Measurements from ENCODE around the gene UPF2. TPM values are rescaled to one million over a fixed set of nuclear protein-coding genes. Genes with fewer than 3 reads are reported as not detected.
"Not testable (repeated sequence)": the region's sequence is repeated elsewhere in the genome, so short reads cannot be mapped to it uniquely, and the experiment has no call there.

Gene UPF2
- 38.9 and 41.4 TPM in 2 replicates for total RNA-seq

GRCh38 chr10:12042797-12043651 lies at the start of gene UPF2:
Gene UPF2 (minus strand): TSS chr10:12042809. CDS start chr10:12035423, 7,386 bp downstream.
- peak; percentile 98 for DNase-seq
- Mint-ChIP-seq H3K36me3 (ENCODE audit: low read depth) (peaks cover 18% of the 10 kb centered on the region), H3K9me3 (no peaks in the 10 kb centered on the region), H3K27me3 (peaks cover 4% of the 10 kb centered on the region), H3K27ac (peak within 1 kb of the TSS; percentile 100), H3K4me1 (peaks cover 32% of the 10 kb centered on the region), H3K4me3 (peak within 1 kb of the TSS; percentile 95)
- intact Hi-C loops (cut with micrococcal nuclease), result loop anchor here (1.0 to 10.0 kb wide), 6 partner anchors 25 to 1118 kb away; partner anchors contain the start of genes DHTKD1, MCM10, NUDT5 and SEC61A2

DNA sequence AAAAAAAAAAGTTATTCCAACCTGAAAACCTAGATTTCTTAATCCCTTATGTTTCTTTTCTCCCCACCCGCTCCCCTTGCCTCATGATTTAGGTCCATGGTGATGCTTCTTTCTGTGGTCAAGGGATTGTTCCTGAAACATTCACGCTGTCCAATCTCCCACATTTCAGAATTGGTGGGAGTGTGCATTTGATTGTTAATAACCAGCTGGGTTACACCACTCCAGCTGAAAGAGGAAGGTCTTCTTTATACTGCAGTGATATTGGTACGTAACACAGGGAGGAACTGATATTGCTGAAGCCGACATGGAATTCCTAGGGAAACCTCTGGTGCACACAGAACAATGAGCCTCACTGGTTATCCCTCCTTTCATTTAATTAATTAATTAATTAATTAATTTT lies 48.8 kb upstream of the UPF2 start:
- H3K27me3 Mint-ChIP-seq, result no peaks in the 10 kb centered on the region
- no peak for DNase-seq
- no peak overlapping the region for H3K27ac Mint-ChIP-seq
- no peaks in the 10 kb centered on the region for H3K4me1 Mint-ChIP-seq
- H3K9me3 Mint-ChIP-seq, result no peaks in the 10 kb centered on the region
- intact Hi-C loops (cut with micrococcal nuclease), result no loop called here
- H3K4me3 Mint-ChIP-seq, result no peak overlapping the region
- H3K36me3 Mint-ChIP-seq (ENCODE audit: low read depth), result peaks cover 57% of the 10 kb centered on the region

DNA sequence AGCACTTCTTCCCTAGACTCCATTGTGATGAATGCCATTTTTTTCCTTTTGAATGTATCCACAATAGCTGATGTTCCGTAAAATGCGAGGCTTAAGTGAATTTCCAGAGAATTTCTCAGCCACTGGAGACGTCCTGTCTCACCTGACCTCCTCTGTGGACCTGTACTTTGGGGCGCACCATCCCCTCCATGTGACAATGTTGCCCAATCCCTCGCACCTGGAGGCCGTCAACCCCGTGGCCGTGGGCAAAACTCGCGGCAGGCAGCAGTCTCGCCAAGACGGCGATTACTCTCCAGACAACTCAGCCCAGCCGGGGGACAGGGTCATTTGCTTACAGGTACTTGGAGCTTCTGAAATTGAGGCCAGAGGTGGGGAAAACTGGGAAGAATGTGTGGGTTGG lies 46.3 kb upstream of the UPF2 start:
- Mint-ChIP-seq H3K4me3 (no peak overlapping the region), H3K27me3 (no peaks in the 10 kb centered on the region), H3K36me3 (ENCODE audit: low read depth) (peaks cover 56% of the 10 kb centered on the region), H3K4me1 (peaks cover 2% of the 10 kb centered on the region), H3K9me3 (no peaks in the 10 kb centered on the region), H3K27ac (no peak overlapping the region)
- intact Hi-C loops (cut with micrococcal nuclease), result no loop called here
- DNase-seq, result no peak

- DNase-seq, result no peak
- Mint-ChIP-seq H3K4me1 (peaks cover 4% of the 10 kb centered on the region), H3K9me3 (no peaks in the 10 kb centered on the region), H3K27ac (no peak overlapping the region), H3K27me3 (no peaks in the 10 kb centered on the region), H3K36me3 (ENCODE audit: low read depth) (peaks cover 32% of the 10 kb centered on the region), H3K4me3 (no peak overlapping the region)
- intact Hi-C loops (cut with micrococcal nuclease), result no loop called here
Measured at GRCh38 chr10:12081879-12082557, 39.4 kb upstream of the UPF2 start.

- no peak for DNase-seq
- H3K4me3 Mint-ChIP-seq, result no peak overlapping the region
- peaks cover 4% of the 10 kb centered on the region for H3K4me1 Mint-ChIP-seq
- no peaks in the 10 kb centered on the region for H3K27me3 Mint-ChIP-seq
- intact Hi-C loops (cut with micrococcal nuclease), result no loop called here
- H3K9me3 Mint-ChIP-seq, result no peaks in the 10 kb centered on the region
- H3K36me3 Mint-ChIP-seq (ENCODE audit: low read depth), result peaks cover 29% of the 10 kb centered on the region
- H3K27ac Mint-ChIP-seq, result no peak overlapping the region
Measured at GRCh38 chr10:12081470-12081869, 38.9 kb upstream of the UPF2 start.

DNA sequence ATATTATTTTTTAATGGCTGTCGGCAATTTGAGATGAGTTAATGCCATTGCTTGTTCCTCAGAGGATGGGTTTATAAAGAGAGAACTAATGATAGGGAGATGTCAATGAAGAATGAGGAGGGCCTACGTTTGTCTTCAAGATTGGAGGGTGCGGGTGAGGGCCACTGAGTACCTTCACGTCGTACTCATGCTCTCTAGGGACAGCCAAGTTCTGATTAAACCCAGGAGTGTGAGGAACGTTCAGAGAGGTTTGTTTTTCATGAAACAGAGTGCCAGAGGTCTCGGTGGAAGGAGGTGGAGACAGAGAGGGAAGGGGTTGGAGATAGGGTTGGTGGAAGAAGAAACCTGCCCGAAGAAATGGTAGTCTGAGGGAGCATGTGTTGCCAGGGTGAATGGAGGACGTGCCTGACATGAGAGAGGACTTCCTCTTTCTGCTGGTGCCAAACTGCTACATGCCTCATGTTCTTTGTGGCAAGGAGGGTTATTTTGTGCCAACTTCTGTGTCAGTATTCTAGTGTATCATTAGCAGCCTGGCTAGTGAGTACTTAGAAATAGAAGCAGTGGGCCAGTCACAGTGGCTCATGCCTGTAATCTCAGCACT lies 35.1 kb upstream of the UPF2 start:
- peaks cover 9% of the 10 kb centered on the region for H3K4me1 Mint-ChIP-seq
- no peak overlapping the region for H3K4me3 Mint-ChIP-seq
- H3K27ac Mint-ChIP-seq, result peak overlapping the region; percentile 39
- H3K27me3 Mint-ChIP-seq, result no peaks in the 10 kb centered on the region
- no peak for DNase-seq
- H3K36me3 Mint-ChIP-seq (ENCODE audit: low read depth), result peaks cover 23% of the 10 kb centered on the region
- no peaks in the 10 kb centered on the region for H3K9me3 Mint-ChIP-seq
- intact Hi-C loops (cut with micrococcal nuclease), result no loop called here

DNA sequence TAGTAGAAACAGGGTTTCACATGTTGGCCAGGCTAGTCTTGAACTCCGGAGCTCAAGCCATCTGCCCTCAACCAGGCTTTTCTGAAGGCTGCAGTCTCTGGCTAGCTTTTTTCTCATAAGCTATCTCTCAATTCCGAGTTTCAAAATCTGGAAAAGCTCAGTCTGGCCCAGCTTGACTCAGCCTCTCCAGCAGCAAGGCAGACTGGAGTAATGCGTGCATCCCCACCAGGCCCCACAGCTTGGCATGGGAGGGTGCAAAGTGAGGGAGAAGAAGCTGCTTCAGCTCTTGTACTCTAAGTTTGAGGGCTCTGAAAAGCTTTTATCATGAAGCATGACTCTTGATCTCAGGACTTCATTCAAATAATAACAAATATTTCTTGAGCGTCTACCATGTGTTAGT lies 30.9 kb upstream of the UPF2 start:
- Mint-ChIP-seq H3K27me3 (no peaks in the 10 kb centered on the region), H3K9me3 (no peaks in the 10 kb centered on the region), H3K4me3 (no peak overlapping the region), H3K27ac (no peak overlapping the region), H3K4me1 (peaks cover 23% of the 10 kb centered on the region), H3K36me3 (ENCODE audit: low read depth) (peaks cover 11% of the 10 kb centered on the region)
- intact Hi-C loops (cut with micrococcal nuclease), result no loop called here
- no peak for DNase-seq

GRCh38 chr10:12071441-12071840 lies 28.8 kb upstream of the UPF2 start:
- peaks cover 24% of the 10 kb centered on the region for H3K4me1 Mint-ChIP-seq
- H3K36me3 Mint-ChIP-seq (ENCODE audit: low read depth); H3K9me3 Mint-ChIP-seq; DNase-seq; intact Hi-C loops (cut with micrococcal nuclease); H3K27ac Mint-ChIP-seq; H3K4me3 Mint-ChIP-seq; H3K27me3 Mint-ChIP-seq: not testable (repeated sequence)

GRCh38 chr10:12068449-12069269 lies 26.1 kb upstream of the UPF2 start, which contains the start of gene DHTKD1:
Gene DHTKD1 (plus strand): TSS chr10:12068954. CDS start chr10:12069034, 80 bp downstream.
- peak; percentile 100 for DNase-seq
- H3K9me3 Mint-ChIP-seq, result no peaks in the 10 kb centered on the region
- H3K4me1 Mint-ChIP-seq, result peaks cover 17% of the 10 kb centered on the region
- peak within 1 kb of the TSS; percentile 78 for H3K4me3 Mint-ChIP-seq
- H3K27me3 Mint-ChIP-seq, result no peaks in the 10 kb centered on the region
- intact Hi-C loops (cut with micrococcal nuclease), result loop anchor here (1.0 to 2.0 kb wide), 6 partner anchors 25 to 1234 kb away; partner anchors contain the start of genes NUDT5 and SEC61A2
- peak within 1 kb of the TSS; percentile 86 for H3K27ac Mint-ChIP-seq
- no peaks in the 10 kb centered on the region for H3K36me3 Mint-ChIP-seq (ENCODE audit: low read depth)

DNA sequence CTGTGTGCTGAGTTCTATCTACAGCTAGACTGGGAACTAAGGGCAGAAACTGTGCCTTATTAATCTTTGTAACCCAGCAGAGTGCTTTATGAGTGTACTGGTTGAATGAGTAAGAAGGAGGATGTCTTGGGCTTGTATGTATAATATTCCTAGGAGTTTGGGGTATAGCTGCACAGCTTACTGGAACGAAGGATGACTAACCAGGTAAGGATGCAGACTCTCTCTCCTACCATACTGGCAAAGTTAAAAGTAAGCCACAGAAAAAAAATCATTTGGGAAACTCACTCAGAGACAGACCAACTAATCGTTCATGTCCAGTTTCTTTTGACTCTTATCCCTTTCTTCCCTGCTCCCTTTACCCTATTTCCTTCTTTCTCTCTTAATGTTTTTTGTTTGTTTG lies 24.7 kb upstream of the UPF2 start:
- Mint-ChIP-seq H3K4me1 (peaks cover 17% of the 10 kb centered on the region), H3K27ac (no peak overlapping the region), H3K27me3 (no peaks in the 10 kb centered on the region), H3K9me3 (no peaks in the 10 kb centered on the region), H3K4me3 (no peak overlapping the region), H3K36me3 (ENCODE audit: low read depth) (no peaks in the 10 kb centered on the region)
- intact Hi-C loops (cut with micrococcal nuclease), result no loop called here
- no peak for DNase-seq

DNA sequence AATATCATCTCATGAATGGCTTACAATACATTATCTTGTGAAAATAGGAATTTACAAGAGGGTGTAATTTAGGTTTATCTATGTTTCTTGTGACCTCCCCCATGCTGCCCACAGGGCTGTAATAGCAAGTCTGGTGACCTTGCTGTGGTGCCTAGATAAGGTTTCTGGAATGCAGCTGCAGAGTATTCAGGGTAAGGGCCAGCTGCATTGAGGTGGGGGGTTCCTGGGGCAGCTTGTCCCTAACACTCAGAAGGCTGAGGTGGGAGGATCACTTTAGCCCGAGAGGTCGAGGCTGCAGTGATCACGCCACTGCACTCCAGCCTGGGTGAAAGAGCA lies 20.8 kb upstream of the UPF2 start:
- Mint-ChIP-seq H3K27ac (no peak overlapping the region), H3K36me3 (ENCODE audit: low read depth) (no peaks in the 10 kb centered on the region), H3K9me3 (no peaks in the 10 kb centered on the region), H3K4me1 (peaks cover 3% of the 10 kb centered on the region), H3K4me3 (no peak overlapping the region), H3K27me3 (no peaks in the 10 kb centered on the region)
- no peak for DNase-seq
- intact Hi-C loops (cut with micrococcal nuclease), result no loop called here

DNA sequence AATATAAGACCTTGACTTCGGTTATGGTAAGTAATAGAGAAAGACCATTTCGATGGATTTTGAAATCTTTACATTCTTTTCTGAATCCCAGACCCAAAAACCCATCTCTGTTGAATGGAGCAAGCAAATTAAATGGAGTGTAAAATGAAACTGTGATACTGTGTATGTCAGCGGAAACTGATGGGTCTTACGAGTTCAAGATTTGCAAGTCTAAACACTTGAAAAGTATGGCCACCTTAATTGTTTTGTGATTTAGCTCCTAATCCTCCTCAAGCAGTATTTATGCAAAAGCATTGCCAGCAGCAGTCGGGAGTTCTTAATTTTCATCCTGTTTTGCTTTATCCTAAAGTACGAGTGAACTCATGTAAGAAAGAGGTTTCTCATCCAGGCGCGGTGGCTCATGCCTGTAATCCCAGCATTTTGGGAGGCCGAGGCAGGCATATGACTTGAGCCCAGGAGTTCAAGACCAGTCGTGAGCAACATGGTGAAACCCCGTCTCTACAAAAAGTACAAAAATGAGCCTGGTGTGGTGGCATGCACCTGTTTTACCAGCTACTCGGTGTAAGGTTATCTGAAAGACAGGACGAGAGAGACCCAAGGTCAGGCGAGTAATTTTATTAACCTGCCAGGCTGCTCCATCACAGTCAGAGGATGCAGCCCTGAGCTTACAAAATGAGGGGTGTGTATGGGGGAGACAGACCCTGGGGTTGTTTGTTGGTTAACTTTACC lies 20.3 kb upstream of the UPF2 start:
- Mint-ChIP-seq H3K27ac (no peak overlapping the region), H3K4me3 (no peak overlapping the region), H3K27me3 (no peaks in the 10 kb centered on the region), H3K36me3 (ENCODE audit: low read depth) (no peaks in the 10 kb centered on the region), H3K9me3 (no peaks in the 10 kb centered on the region), H3K4me1 (no peaks in the 10 kb centered on the region)
- intact Hi-C loops (cut with micrococcal nuclease), result no loop called here
- DNase-seq, result no peak

DNA sequence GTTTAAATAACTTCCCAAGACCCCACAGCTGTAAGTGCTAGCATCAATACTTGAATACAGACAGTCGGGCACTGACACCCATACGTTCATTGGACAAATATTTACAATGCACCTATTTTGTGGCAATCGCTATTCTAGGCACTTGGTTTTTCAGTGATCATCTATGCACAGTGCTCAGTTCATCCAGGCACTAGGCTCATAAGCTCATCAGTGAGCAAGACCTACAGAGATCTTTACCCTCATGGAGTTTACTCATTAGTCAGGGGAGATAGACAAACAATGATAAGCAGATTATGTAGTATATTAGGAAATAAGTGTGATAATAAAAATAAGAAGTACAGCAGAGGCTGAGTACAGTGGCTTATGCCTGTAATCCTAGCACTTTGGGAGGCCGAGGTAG lies 18.5 kb upstream of the UPF2 start:
- no peaks in the 10 kb centered on the region for H3K4me1 Mint-ChIP-seq
- intact Hi-C loops (cut with micrococcal nuclease), result no loop called here

More for the DNA sequence above, 18.5 kb upstream of the UPF2 start:
- no peak overlapping the region for H3K27ac Mint-ChIP-seq
- H3K27me3 Mint-ChIP-seq, result no peaks in the 10 kb centered on the region
- no peak overlapping the region for H3K4me3 Mint-ChIP-seq
- DNase-seq, result no peak
- no peaks in the 10 kb centered on the region for H3K36me3 Mint-ChIP-seq (ENCODE audit: low read depth)
- no peaks in the 10 kb centered on the region for H3K9me3 Mint-ChIP-seq
